OCI-LY3 (cell line): ENCODE measurements around the gene TEX264.

Experiments
- H2AFZ ChIP-seq: fragments of 200-600, 300-600 bp; shearing (Covaris generic); 2 replicates; pipeline ENCODE4 v1.6.0; 2014; ENCODE audit warnings: antibody characterized with exemption, low read depth, low read length
- H3K27ac ChIP-seq: fragments of 200-600, 300-600 bp; sonication (generic); 2 replicates; pipeline ENCODE4 v1.5.1; 2014; ENCODE audit warnings: mild to moderate bottlenecking, low read length, moderate library complexity, mixed read lengths
- H3K27me3 ChIP-seq: fragments of 200-600, 300-600 bp; sonication (generic); 2 replicates; pipeline ENCODE4 v1.6.1; 2014; ENCODE audit warnings: low read depth, low read length, mixed read lengths
- H3K36me3 ChIP-seq: fragments of 200-600, 300-600 bp; sonication (generic); replicated peaks from 2 replicates; pipeline ENCODE3; 2014; ENCODE audit warnings: low read depth, low read length, mixed read lengths
- H3K4me1 ChIP-seq: fragments of 300-600, 200-600 bp; sonication (generic); 2 replicates; pipeline ENCODE4 v1.6.1; 2014; ENCODE audit warnings: low read length, mixed read lengths
- H3K4me2 ChIP-seq: fragments of 200-600, 300-600 bp; sonication (generic); 2 replicates; pipeline ENCODE4 v1.6.1; 2014; ENCODE audit warnings: low read length, mixed read lengths
- H3K4me3 ChIP-seq: fragments of 300-600, 200-600 bp; sonication (generic); 2 replicates; pipeline ENCODE4 v1.5.1; 2014; ENCODE audit warnings: antibody characterized with exemption, mild to moderate bottlenecking, low read length, moderate library complexity
- H3K79me2 ChIP-seq: fragments of 300-600, 200-600 bp; shearing (Covaris generic); 2 replicates; pipeline ENCODE4 v1.6.1; 2014; ENCODE audit warnings: mild to moderate bottlenecking, low read length, mixed read lengths
- H3K9ac ChIP-seq: fragments of 300-600, 200-600 bp; shearing (Covaris generic); 2 replicates; pipeline ENCODE4 v1.6.0; 2014; ENCODE audit warnings: mild to moderate bottlenecking, low read length, moderate library complexity
- H3K9me3 ChIP-seq: fragments of 200-600, 300-600 bp; shearing (Covaris generic); 2 replicates; pipeline ENCODE4 v1.6.1; 2014; ENCODE audit warnings: low read length, mixed read lengths; ENCODE audit not compliant: insufficient read depth
- H4K20me1 ChIP-seq: fragments of 200-600, 300-600 bp; sonication (generic); 2 replicates; pipeline ENCODE4 v1.6.1; 2016; ENCODE audit warnings: low read length, mixed read lengths; ENCODE audit not compliant: insufficient read depth
- EZH2phosphoT487 ChIP-seq: fragments of 200-600 bp; shearing (Covaris generic); IDR thresholded peaks from 2 replicates; pipeline ENCODE4 v1.6.1; 2018; ENCODE audit warnings: antibody characterized with exemption, mixed run types, low read depth
- TF ChIP-seq, protein P1 (sequence below): fragments of 200-600, 300-600 bp; sonication (generic); IDR thresholded peaks from 2 replicates; pipeline ENCODE4 v1.5.1; 2014; ENCODE audit warnings: antibody characterized with exemption, low read length, low read depth

The TEX264 gene

GRCh38 chr3:51673181-51673801, 2.2 kb downstream of the TEX264 start:
- H3K9ac ChIP-seq: no peak overlapping the region
- TF ChIP-seq, protein P1, sequence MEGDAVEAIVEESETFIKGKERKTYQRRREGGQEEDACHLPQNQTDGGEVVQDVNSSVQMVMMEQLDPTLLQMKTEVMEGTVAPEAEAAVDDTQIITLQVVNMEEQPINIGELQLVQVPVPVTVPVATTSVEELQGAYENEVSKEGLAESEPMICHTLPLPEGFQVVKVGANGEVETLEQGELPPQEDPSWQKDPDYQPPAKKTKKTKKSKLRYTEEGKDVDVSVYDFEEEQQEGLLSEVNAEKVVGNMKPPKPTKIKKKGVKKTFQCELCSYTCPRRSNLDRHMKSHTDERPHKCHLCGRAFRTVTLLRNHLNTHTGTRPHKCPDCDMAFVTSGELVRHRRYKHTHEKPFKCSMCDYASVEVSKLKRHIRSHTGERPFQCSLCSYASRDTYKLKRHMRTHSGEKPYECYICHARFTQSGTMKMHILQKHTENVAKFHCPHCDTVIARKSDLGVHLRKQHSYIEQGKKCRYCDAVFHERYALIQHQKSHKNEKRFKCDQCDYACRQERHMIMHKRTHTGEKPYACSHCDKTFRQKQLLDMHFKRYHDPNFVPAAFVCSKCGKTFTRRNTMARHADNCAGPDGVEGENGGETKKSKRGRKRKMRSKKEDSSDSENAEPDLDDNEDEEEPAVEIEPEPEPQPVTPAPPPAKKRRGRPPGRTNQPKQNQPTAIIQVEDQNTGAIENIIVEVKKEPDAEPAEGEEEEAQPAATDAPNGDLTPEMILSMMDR: no peak
- no peak for TF ChIP-seq EZH2phosphoT487
- H4K20me1 ChIP-seq: no peaks in the 10 kb centered on the region; the same call in 1 of the 2 replicates
- H3K4me1 ChIP-seq: peaks cover 21% of the 10 kb centered on the region
- peaks cover 24% of the 10 kb centered on the region for H3K36me3 ChIP-seq
- H2AFZ ChIP-seq: no peak overlapping the region
- peaks cover 16% of the 10 kb centered on the region for H3K79me2 ChIP-seq
- no peak overlapping the region for H3K27ac ChIP-seq
- H3K27me3 ChIP-seq: no peaks in the 10 kb centered on the region
- no peaks in the 10 kb centered on the region for H3K9me3 ChIP-seq
- no peak overlapping the region for H3K4me3 ChIP-seq
- H3K4me2 ChIP-seq: no peak overlapping the region

- no peaks in the 10 kb centered on the region for H3K27me3 ChIP-seq
- no peak overlapping the region for H2AFZ ChIP-seq
- H3K79me2 ChIP-seq: peaks cover 16% of the 10 kb centered on the region
- no peak overlapping the region for H3K9ac ChIP-seq
- no peaks in the 10 kb centered on the region for H3K9me3 ChIP-seq
- no peaks in the 10 kb centered on the region; the same call in 1 of the 2 replicates for H4K20me1 ChIP-seq
- H3K4me1 ChIP-seq: peaks cover 21% of the 10 kb centered on the region
- peaks cover 24% of the 10 kb centered on the region for H3K36me3 ChIP-seq
- H3K4me2 ChIP-seq: no peak overlapping the region
- no peak overlapping the region for H3K4me3 ChIP-seq
- H3K27ac ChIP-seq: no peak overlapping the region
- TF ChIP-seq EZH2phosphoT487: no peak
- TF ChIP-seq, protein P1: no peak
These were observed 3.0 kb downstream of the TEX264 start for GRCh38 chr3:51673802-51674654.

GRCh38 chr3:51675201-51675611, 4.2 kb downstream of the TEX264 start:
- Histone ChIP-seq H3K79me2 (peaks cover 16% of the 10 kb centered on the region), H3K36me3 (peaks cover 24% of the 10 kb centered on the region), H3K27me3 (no peaks in the 10 kb centered on the region), H2AFZ (no peak overlapping the region), H4K20me1 (peaks cover 5% of the 10 kb centered on the region; the same call in 1 of the 2 replicates), H3K4me1 (peaks cover 19% of the 10 kb centered on the region), H3K9ac (no peak overlapping the region), H3K4me3 (no peak overlapping the region), H3K4me2 (no peak overlapping the region), H3K27ac (no peak overlapping the region), H3K9me3 (no peaks in the 10 kb centered on the region)
- no peak for TF ChIP-seq EZH2phosphoT487
- TF ChIP-seq, protein P1: no peak

DNA sequence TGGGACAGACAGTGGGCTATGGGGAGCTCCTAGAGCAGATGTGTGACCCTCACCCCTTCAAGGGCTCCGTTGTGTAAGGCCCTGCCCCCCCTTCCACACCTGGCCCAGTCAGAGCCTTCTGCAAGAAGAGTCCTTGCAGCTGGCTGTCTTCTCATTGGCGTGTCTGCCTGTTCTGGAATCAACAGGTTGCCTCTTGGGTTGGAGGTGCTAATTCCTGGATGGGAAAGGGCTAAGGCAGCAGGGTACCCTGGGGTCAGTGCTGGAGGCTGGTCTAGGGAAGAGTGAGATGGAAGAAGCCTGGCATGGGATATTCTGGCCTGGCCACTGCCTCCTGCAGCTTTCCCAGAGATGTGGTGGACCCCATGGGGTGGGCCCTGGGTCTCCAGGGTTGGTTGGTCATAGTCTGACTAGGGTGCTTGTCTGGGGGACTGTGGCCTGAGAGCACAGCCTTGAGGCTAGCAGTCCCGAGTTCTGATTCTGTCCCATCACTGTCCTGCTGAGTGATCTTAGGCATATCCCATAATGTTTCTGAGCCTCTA, 5.1 kb downstream of the TEX264 start:
- Histone ChIP-seq H3K9me3 (no peaks in the 10 kb centered on the region), H3K4me2 (no peak overlapping the region), H3K36me3 (peaks cover 24% of the 10 kb centered on the region), H3K79me2 (peaks cover 16% of the 10 kb centered on the region), H3K4me3 (no peak overlapping the region), H2AFZ (no peak overlapping the region), H3K4me1 (peaks cover 13% of the 10 kb centered on the region), H3K9ac (no peak overlapping the region), H4K20me1 (peaks cover 14% of the 10 kb centered on the region; the same call in 1 of the 2 replicates), H3K27me3 (no peaks in the 10 kb centered on the region), H3K27ac (no peak overlapping the region)
- TF ChIP-seq EZH2phosphoT487: no peak
- TF ChIP-seq, protein P1: no peak
